HUES48 (cell line): ENCODE data around the gene SKP2.

Experiments used
- H3K27ac ChIP-seq: one replicate; pipeline ENCODE4 v1.7.0; 2013; ENCODE audit warnings: low read depth, low read length, inconsistent platforms
- H3K27me3 ChIP-seq: 2 replicates; pipeline ENCODE4 v1.6.1; 2013; ENCODE audit warnings: mild to moderate bottlenecking, low read length; ENCODE audit not compliant: control insufficient read depth, insufficient read depth
- H3K36me3 ChIP-seq: 2 replicates; pipeline ENCODE4 v1.6.1; 2013; ENCODE audit warnings: low read length; ENCODE audit not compliant: control insufficient read depth, insufficient read depth
- H3K4me1 ChIP-seq: 2 replicates; pipeline ENCODE4 v1.6.1; 2013; ENCODE audit warnings: mild to moderate bottlenecking, low read length; ENCODE audit not compliant: control insufficient read depth, insufficient read depth
- H3K4me3 ChIP-seq: 2 replicates; pipeline ENCODE4 v1.5.1; 2013; ENCODE audit warnings: mild to moderate bottlenecking, low read depth, low read length
- H3K9ac ChIP-seq: 2 replicates; pipeline ENCODE4 v1.6.1; 2013; ENCODE audit warnings: mild to moderate bottlenecking, low read depth, low read length, moderate library complexity
- H3K9me3 ChIP-seq: 2 replicates; pipeline ENCODE4 v1.6.1; 2013; ENCODE audit warnings: low read length; ENCODE audit not compliant: control insufficient read depth, insufficient read depth

The SKP2 gene

DNA sequence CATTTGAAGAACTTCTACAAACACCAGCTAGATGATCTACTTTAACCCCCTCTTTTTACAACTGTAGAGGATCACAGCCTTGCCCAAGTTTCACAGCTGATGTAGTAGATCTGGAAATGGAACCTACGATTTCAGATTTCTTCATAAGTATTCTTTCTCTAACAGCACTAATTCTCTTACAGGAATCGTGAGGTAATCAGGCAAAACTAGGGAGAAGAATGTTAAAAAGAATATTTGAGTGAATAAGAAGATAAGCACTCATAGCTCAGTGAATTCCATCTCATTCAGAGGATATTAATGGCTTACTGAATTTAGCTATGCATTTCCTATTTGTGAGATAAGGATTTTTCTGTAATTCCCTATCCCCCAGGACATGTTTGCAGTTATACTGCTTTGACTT, 47.7 kb downstream of the SKP2 start:
- peaks cover 31% of the 10 kb centered on the region for H3K36me3 ChIP-seq
- no peak overlapping the region for H3K27ac ChIP-seq

GRCh38 chr5:36200513-36200912, 48.6 kb downstream of the SKP2 start:
- Histone ChIP-seq H3K36me3 (peaks cover 24% of the 10 kb centered on the region), H3K27ac (no peak overlapping the region), H3K9ac (no peak overlapping the region), H3K4me1 (no peaks in the 10 kb centered on the region), H3K9me3 (no peaks in the 10 kb centered on the region), H3K27me3 (no peaks in the 10 kb centered on the region), H3K4me3 (no peak overlapping the region)

More for the DNA sequence above, 47.7 kb downstream of the SKP2 start:
- no peak overlapping the region for H3K9ac ChIP-seq
- no peaks in the 10 kb centered on the region for H3K9me3 ChIP-seq
- H3K4me1 ChIP-seq: no peaks in the 10 kb centered on the region
- H3K4me3 ChIP-seq: no peak overlapping the region
- no peaks in the 10 kb centered on the region for H3K27me3 ChIP-seq

DNA sequence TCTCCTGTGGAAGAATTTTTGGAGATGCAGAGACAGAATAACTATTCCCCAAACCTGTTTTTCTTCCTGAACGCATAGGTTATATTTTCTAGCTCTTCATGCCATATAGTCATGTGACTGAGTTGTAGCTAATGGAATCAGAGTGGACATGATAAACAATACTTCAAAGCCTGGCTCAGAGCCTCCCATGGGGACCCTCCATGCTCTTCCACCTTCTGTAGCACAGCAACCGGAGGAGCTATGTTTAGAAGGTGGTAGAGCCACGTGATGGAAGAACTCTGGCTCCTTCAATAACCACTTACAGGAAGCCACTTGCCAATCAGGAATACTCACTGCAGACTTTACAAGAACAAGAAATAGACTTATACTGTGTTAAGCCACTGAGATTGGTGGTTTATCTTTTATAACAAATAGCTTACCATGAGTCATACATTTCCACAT, 50.6 kb downstream of the SKP2 start:
- Histone ChIP-seq H3K36me3 (peaks cover 4% of the 10 kb centered on the region; the same call in 1 of the 2 replicates), H3K4me1 (no peaks in the 10 kb centered on the region), H3K4me3 (no peak overlapping the region), H3K27me3 (no peaks in the 10 kb centered on the region), H3K9ac (no peak overlapping the region), H3K27ac (no peak overlapping the region), H3K9me3 (no peaks in the 10 kb centered on the region)

DNA sequence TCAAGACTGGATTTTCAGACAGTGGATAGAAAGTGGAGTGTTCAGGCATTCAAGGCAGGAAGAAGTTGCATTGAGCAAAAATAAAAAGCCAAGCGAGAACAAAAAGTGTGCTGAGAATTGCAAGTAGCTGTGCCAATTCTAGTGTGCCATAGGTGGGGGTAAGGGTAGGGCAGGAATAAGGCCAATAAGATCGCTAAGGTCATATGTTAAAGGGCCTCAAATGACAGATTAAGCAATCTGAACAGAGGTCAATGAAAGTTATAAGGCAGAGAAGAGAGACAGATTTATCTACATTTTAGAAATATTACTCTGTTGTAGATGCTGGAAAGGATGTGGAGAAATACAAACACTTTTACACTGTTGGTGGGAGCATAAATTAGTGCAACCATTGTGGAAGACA, 53.4 kb downstream of the SKP2 start:
- Histone ChIP-seq H3K9me3 (no peaks in the 10 kb centered on the region), H3K36me3 (peaks cover 4% of the 10 kb centered on the region; the same call in 1 of the 2 replicates), H3K4me1 (no peaks in the 10 kb centered on the region)

DNA sequence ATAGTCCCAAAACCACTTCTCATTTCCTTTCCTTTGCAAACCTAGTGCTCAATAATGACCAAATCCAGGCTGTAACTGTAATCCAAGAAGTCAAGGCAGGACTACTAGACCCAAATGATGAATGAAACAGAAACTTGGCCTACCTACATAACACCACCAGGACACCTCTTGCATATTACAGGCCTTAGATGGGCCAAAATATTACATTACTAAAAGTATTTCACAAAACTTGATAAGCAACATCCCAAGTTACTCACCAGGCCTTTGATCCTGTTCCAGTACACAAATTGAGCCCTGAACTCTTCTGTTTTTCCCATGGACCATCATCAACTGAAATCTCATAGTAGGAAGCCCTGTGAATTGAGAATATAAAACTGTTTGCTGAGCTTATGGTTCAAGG, 55.0 kb downstream of the SKP2 start:
- Histone ChIP-seq H3K9me3 (no peaks in the 10 kb centered on the region), H3K27ac (no peak overlapping the region), H3K27me3 (no peaks in the 10 kb centered on the region), H3K4me1 (no peaks in the 10 kb centered on the region), H3K36me3 (no peaks in the 10 kb centered on the region), H3K9ac (no peak overlapping the region), H3K4me3 (no peak overlapping the region)

More for the DNA sequence above, 53.4 kb downstream of the SKP2 start:
- H3K27ac ChIP-seq: no peak overlapping the region
- no peaks in the 10 kb centered on the region for H3K27me3 ChIP-seq
- H3K4me3 ChIP-seq: no peak overlapping the region
- H3K9ac ChIP-seq: no peak overlapping the region

- no peaks in the 10 kb centered on the region for H3K27me3 ChIP-seq
- no peaks in the 10 kb centered on the region for H3K36me3 ChIP-seq
- H3K4me1 ChIP-seq: no peaks in the 10 kb centered on the region
- H3K9ac ChIP-seq: no peak overlapping the region
- H3K9me3 ChIP-seq: no peaks in the 10 kb centered on the region
- H3K27ac ChIP-seq: no peak overlapping the region
- no peak overlapping the region for H3K4me3 ChIP-seq
Measured at GRCh38 chr5:36208786-36209185, 56.9 kb downstream of the SKP2 start.

DNA sequence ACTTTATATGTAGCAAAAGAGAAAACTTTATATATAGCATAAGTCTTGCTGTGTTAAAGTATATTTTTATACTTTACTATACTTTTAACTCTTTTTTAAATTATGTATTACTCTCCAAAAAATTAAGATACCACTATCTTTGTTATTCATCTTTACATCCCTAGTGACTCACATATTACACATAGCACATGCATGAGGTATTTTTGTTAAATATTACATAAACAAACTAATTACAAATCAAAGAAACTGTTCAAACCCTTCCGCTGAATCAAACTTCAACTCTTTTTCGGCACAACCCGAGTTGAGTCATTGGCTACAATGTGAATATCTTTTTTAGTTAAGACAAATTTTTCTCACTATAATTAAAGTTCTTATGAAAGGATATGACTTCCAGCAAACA, 57.8 kb downstream of the SKP2 start:
- no peak overlapping the region for H3K9ac ChIP-seq
- no peaks in the 10 kb centered on the region for H3K27me3 ChIP-seq
- H3K9me3 ChIP-seq: no peaks in the 10 kb centered on the region
- H3K4me3 ChIP-seq: no peak overlapping the region
- H3K4me1 ChIP-seq: no peaks in the 10 kb centered on the region
- H3K36me3 ChIP-seq: no peaks in the 10 kb centered on the region
- H3K27ac ChIP-seq: no peak overlapping the region

- Histone ChIP-seq H3K4me1 (no peaks in the 10 kb centered on the region), H3K4me3 (no peak overlapping the region), H3K27me3 (no peaks in the 10 kb centered on the region), H3K36me3 (peaks cover 16% of the 10 kb centered on the region; the same call in 1 of the 2 replicates), H3K9ac (no peak overlapping the region), H3K27ac (no peak overlapping the region), H3K9me3 (no peaks in the 10 kb centered on the region)
Measured at GRCh38 chr5:36214436-36214835, 62.5 kb downstream of the SKP2 start.

DNA sequence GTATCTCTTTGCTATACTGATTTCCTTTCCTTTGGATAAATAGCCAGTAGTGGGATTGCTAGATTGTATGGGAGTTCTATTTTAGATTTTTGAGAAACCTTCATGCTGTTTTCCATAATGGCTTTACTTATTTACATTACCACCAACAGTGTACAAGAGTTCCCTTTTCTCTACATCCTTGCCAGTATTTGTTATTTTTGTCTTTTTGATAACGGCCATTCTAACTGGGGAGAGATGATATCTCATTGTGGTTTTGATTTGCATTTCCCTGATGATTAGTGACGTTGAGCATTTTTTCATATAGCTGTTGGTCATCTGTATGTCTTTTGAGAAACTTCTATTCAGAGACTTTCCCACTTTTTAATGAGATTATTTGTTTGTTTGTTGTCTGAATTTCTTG, 64.0 kb downstream of the SKP2 start:
- Histone ChIP-seq H3K36me3 (peaks cover 16% of the 10 kb centered on the region), H3K4me3 (no peak overlapping the region), H3K27ac (no peak overlapping the region), H3K4me1 (no peaks in the 10 kb centered on the region), H3K9ac (no peak overlapping the region), H3K9me3 (no peaks in the 10 kb centered on the region), H3K27me3 (no peaks in the 10 kb centered on the region)

- H3K36me3 ChIP-seq: peaks cover 16% of the 10 kb centered on the region
- no peaks in the 10 kb centered on the region for H3K4me1 ChIP-seq
- no peaks in the 10 kb centered on the region for H3K27me3 ChIP-seq
- H3K4me3 ChIP-seq: no peak overlapping the region
- no peaks in the 10 kb centered on the region for H3K9me3 ChIP-seq
- no peak overlapping the region for H3K27ac ChIP-seq
- no peak overlapping the region for H3K9ac ChIP-seq
Measured at GRCh38 chr5:36217567-36217966, 65.7 kb downstream of the SKP2 start.

GRCh38 chr5:36217988-36218387, 66.1 kb downstream of the SKP2 start:
- Histone ChIP-seq H3K27ac (no peak overlapping the region), H3K36me3 (peaks cover 16% of the 10 kb centered on the region), H3K27me3 (no peaks in the 10 kb centered on the region)

DNA sequence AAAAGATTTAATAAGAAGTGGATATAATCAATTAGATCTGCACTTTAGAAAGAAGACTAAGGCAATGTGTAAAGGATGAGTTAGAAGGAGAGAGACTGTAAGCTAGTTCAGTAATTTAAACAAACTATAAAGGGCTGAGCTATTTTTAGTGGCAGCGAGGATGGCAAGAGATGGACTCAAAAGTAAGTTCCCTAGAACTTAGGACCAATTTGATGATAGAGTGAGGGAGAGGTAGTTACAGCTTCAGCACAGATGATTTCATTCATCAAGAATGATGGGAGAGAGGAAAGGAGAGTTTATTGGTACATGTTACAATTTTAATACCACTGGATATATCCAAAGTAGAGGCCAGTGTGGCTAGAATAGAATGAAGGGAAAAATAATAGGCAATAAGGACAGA, 70.7 kb downstream of the SKP2 start:
- no peak overlapping the region for H3K4me3 ChIP-seq
- no peak overlapping the region for H3K27ac ChIP-seq
- H3K9ac ChIP-seq: no peak overlapping the region
- peaks cover 16% of the 10 kb centered on the region for H3K36me3 ChIP-seq
- no peaks in the 10 kb centered on the region for H3K4me1 ChIP-seq
- H3K9me3 ChIP-seq: no peaks in the 10 kb centered on the region
- H3K27me3 ChIP-seq: no peaks in the 10 kb centered on the region

More at GRCh38 chr5:36217988-36218387, 66.1 kb downstream of the SKP2 start:
- Histone ChIP-seq H3K9me3 (no peaks in the 10 kb centered on the region), H3K4me1 (no peaks in the 10 kb centered on the region), H3K4me3 (no peak overlapping the region), H3K9ac (no peak overlapping the region)
